Dermis blood vessel endothelial cell (primary cell): Measurements from ENCODE around the gene GAP43. TPM values are rescaled to one million over a fixed set of nuclear protein-coding genes. Genes with fewer than 3 reads are reported as not detected.
"Not testable (repeated sequence)": the region's sequence is repeated elsewhere in the genome, so short reads cannot be mapped to it uniquely, and the experiment has no call there.

Source experiments
- DNase-seq: peaks from one replicate; pipeline ENCODE4 v3.0.0; 2010
- total RNA-seq: library from RNA; depleted of rRNA; stranded (reverse); fragments of >200 nt; gene quantifications from 2 replicates; pipeline ENCODE4 v1.2.3, GENCODE V29; 2014

Gene GAP43
- total RNA-seq, 1 donor from 2014 or later: not detected

- DNase-seq: no peak
Observed at GRCh38 chr3:115698851-115699591, 75.7 kb downstream of the GAP43 start.

- no peak for DNase-seq
Observed at GRCh38 chr3:115699706-115700105, 76.4 kb downstream of the GAP43 start.

GRCh38 chr3:115702598-115702997 is 79.3 kb downstream of the GAP43 start:
- no peak for DNase-seq

GRCh38 chr3:115704661-115705338 is 81.5 kb downstream of the GAP43 start:
- no peak for DNase-seq

GRCh38 chr3:115706311-115706829 is 83.1 kb downstream of the GAP43 start:
- DNase-seq: no peak

- DNase-seq: no peak
Observed at GRCh38 chr3:115708540-115708939, 85.2 kb downstream of the GAP43 start.

GRCh38 chr3:115709093-115709492 is 85.8 kb downstream of the GAP43 start:
- no peak for DNase-seq

- DNase-seq: no peak
Observed at GRCh38 chr3:115709931-115710330, 86.6 kb downstream of the GAP43 start.

- DNase-seq: no peak
Observed at GRCh38 chr3:115710799-115711198, 87.5 kb downstream of the GAP43 start.

- DNase-seq: no peak
Observed at GRCh38 chr3:115712871-115713270, 89.6 kb downstream of the GAP43 start.

GRCh38 chr3:115713284-115713683 is 90.0 kb downstream of the GAP43 start:
- DNase-seq: no peak

GRCh38 chr3:115715241-115715745 is 92.0 kb downstream of the GAP43 start:
- DNase-seq: no peak

GRCh38 chr3:115720983-115721382 is 97.7 kb downstream of the GAP43 start:
- no peak for DNase-seq

GRCh38 chr3:115725800-115726199 is 102.5 kb downstream of the GAP43 start:
- DNase-seq: no peak

- no peak for DNase-seq
Observed at GRCh38 chr3:115727135-115727534, 103.8 kb downstream of the GAP43 start.

GRCh38 chr3:115728013-115728412 is 104.7 kb downstream of the GAP43 start:
- no peak for DNase-seq

- DNase-seq: not testable (repeated sequence)
Observed at GRCh38 chr3:115736341-115736740, 113.0 kb downstream of the GAP43 start.

GRCh38 chr3:115741650-115742049 is 118.3 kb downstream of the GAP43 start:
- DNase-seq: no peak

GRCh38 chr3:115744516-115744915 is 121.2 kb downstream of the GAP43 start:
- not testable (repeated sequence) for DNase-seq

- DNase-seq: not testable (repeated sequence)
Observed at GRCh38 chr3:115752978-115753377, 129.7 kb downstream of the GAP43 start.

GRCh38 chr3:115758076-115758763 is 134.9 kb downstream of the GAP43 start:
- DNase-seq: no peak

GRCh38 chr3:115760716-115761115 is 137.4 kb downstream of the GAP43 start:
- DNase-seq: no peak

GRCh38 chr3:115761927-115762305 is 138.6 kb downstream of the GAP43 start:
- no peak for DNase-seq
